Stimulated activated naive CD8-positive, alpha-beta T cell treated with anti-CD3 and anti-CD28 coated beads, Interleukin-15, amount 100 ng/mL, for 72 hours (primary cell): ENCODE data around the gene PDXK.

Experiments
- ATAC-seq: fragments of 150-1000 bp; cut with Tn5 transposase; 2 replicates; pipeline ENCODE4 v1.10.0; 2021; ENCODE audit warnings: mild to moderate bottlenecking, moderate library complexity
- DNase-seq, 2 donors: peaks; one replicate each; pipeline ENCODE4 v3.0.0; 2021 to 2022
- H3K27ac Mint-ChIP-seq, 2 donors: one replicate each; pipeline ENCODE4 v1.8.0; 2022; ENCODE audit warnings: mild to moderate bottlenecking in 2 of 2, mixed read lengths in 2 of 2, moderate library complexity in 2 of 2
- H3K27me3 Mint-ChIP-seq: one replicate; pipeline ENCODE4 v1.8.0; 2022; ENCODE audit warnings: mixed read lengths
- H3K4me1 Mint-ChIP-seq: one replicate; pipeline ENCODE4 v1.8.0; 2022; ENCODE audit warnings: mild to moderate bottlenecking, mixed read lengths
- H3K4me3 Mint-ChIP-seq, 2 donors: one replicate each; pipeline ENCODE4 v1.8.0; 2022; ENCODE audit warnings: mild to moderate bottlenecking in 2 of 2, mixed read lengths in 2 of 2, moderate library complexity in 1 of 2
- H3K9me3 Mint-ChIP-seq, 2 donors: one replicate each; pipeline ENCODE4 v1.8.0; 2022; ENCODE audit warnings: mixed read lengths in 2 of 2

PDXK gene

DNA sequence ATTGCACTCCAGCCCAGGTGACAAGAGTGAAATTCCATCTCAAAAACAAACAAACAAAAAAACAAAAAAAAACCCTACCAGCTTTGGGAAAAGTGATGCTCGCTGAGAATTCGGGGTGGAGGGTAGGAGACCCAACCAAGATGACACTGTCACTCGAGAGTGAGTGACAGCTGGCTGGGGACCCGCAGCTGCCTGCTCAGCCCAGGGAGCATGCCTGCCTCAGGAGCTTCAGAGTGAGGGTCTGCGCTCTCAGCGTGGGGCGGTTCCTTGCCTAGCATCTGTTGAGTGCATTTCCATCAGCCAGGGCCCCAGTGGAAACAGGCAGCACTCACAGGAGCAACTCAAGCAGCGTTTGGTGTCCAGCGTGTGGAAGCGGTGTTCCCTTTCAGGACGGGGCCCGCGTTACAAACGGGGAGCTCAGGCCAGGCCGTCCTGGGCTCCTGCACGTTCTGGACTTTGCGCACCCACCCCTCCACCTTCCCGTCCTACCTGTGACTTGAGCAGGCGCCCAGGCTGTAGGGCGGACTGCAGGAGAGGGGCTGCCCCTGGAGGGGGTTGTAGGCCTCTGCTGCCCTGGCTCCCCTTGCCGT lies 51.2 kb downstream of the PDXK start:
- H3K4me3 Mint-ChIP-seq = no peak overlapping the region
- no peak overlapping the region for H3K27ac Mint-ChIP-seq
- no peak for ATAC-seq
- peaks cover 0 to 10% of the 10 kb centered on the region in 2 donors for H3K9me3 Mint-ChIP-seq
- DNase-seq = no peak
- H3K4me1 Mint-ChIP-seq = peaks cover 31% of the 10 kb centered on the region
- H3K27me3 Mint-ChIP-seq = no peaks in the 10 kb centered on the region

DNA sequence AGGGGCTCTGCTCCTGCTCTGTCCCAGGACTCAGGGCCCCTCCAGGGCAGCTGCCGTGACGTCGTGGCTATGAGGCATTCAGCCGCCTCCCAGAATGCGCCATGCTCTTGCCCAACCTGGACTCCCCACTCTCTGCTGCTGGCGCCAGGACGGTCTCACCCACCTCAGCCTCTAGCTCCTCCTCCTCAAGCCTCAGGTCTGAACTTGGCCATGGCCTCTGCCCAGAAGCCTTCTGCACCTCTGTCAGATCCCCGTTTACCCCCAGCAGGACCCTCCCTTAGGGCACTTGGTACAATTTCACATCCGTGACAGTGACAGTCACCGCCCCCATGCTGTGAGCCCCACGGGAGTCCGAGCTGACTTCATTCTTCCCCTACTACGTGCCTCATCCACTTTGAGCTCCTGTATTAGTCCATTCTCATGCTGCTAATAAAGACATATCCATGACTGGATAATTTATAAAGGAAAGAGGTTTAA lies 52.3 kb downstream of the PDXK start:
- Mint-ChIP-seq H3K4me1 (peaks cover 39% of the 10 kb centered on the region), H3K27ac (no peak overlapping the region), H3K27me3 (no peaks in the 10 kb centered on the region), H3K4me3 (no peak overlapping the region), H3K9me3 (peaks cover 0 to 10% of the 10 kb centered on the region in 2 donors)
- no peak for DNase-seq
- no peak for ATAC-seq

DNA sequence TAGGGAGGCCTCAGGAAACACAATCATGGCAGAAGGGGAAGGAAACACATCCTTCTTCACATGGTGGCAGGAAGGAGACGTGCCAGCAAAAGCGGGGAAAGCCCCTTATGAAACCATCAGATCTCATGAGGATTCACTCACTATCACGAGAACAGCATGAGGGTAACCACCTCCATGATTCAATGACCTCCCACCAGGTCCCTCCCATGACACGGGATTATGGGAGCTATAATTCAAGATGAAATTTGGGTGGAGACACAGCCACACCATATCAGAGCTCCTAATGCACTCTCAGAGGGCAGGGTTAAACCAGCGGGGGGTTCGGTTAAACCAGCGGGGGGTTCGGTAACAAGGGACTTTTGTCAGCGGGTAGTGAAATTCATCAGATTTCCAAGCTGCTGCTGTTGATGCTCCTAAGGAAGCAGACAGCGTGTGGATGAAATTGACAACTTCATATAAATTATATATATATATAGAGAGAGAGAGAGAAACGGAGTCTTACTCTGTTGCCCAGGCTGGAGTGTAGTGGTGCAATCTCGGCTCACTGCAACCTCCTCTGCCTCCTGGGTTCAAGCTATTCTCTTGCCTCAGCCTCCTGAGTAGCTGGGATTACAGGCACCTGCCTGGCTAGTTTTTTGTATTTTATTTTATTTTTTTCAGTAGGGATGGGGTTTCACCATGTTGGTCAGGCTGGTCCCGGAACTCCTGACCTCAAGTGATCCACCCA lies 52.9 kb downstream of the PDXK start:
- ATAC-seq = no peak
- peaks cover 0 to 10% of the 10 kb centered on the region in 2 donors for H3K9me3 Mint-ChIP-seq
- H3K4me1 Mint-ChIP-seq = peaks cover 39% of the 10 kb centered on the region
- H3K27me3 Mint-ChIP-seq = no peaks in the 10 kb centered on the region
- no peak for DNase-seq
- H3K4me3 Mint-ChIP-seq = no peak overlapping the region
- no peak overlapping the region for H3K27ac Mint-ChIP-seq

DNA sequence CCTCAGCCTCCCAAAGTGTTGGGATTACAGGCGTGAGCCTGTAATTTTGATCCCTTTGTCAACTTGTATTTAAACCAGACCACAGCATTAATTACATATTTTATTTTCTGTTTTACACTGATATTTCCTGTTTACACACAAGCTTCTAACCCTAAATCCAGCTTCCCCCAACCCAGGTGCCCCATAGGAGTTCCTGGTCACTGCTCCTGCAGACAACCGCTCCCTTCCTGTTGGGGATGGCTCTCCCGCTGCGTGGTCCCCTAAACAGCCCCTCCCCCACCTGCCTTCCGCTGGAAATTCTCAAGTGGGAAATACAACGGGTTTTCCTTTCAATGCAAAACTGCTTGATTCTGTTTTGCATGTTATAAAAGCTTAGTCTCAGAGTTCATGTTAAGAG lies 53.5 kb downstream of the PDXK start:
- Mint-ChIP-seq H3K4me1 (peaks cover 41% of the 10 kb centered on the region), H3K9me3 (peaks cover 0 to 10% of the 10 kb centered on the region in 2 donors), H3K27ac (peak overlapping the region in 1 of 2 donors; percentile 50), H3K4me3 (no peak overlapping the region), H3K27me3 (no peaks in the 10 kb centered on the region)
- ATAC-seq (no peak), DNase-seq (no peak)

DNA sequence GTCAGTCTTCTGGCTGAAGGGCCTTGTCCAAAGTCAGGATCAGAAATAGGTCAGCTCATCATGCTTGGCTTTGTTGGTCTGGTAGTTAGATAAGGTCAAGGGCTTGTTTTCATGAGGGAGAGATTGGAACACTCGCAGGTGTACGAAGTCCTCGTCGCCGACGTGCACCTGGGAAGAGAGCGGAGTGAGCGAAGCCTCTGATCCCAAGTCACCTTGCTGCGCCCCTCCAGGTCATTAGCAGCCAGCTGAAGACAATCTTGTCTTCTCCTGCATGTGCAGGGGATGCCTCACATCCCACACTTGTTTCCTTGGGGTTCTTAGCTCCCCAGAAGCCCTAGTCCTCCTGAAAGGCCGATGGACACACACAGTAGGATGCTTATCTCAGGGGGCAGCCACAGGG lies 55.2 kb downstream of the PDXK start:
- Mint-ChIP-seq H3K4me3 (no peak overlapping the region), H3K27ac (peak overlapping the region in 1 of 2 donors; percentile 10), H3K9me3 (peaks cover 0 to 10% of the 10 kb centered on the region in 2 donors), H3K27me3 (no peaks in the 10 kb centered on the region), H3K4me1 (peaks cover 59% of the 10 kb centered on the region)
- DNase-seq (no peak), ATAC-seq (no peak)

DNA sequence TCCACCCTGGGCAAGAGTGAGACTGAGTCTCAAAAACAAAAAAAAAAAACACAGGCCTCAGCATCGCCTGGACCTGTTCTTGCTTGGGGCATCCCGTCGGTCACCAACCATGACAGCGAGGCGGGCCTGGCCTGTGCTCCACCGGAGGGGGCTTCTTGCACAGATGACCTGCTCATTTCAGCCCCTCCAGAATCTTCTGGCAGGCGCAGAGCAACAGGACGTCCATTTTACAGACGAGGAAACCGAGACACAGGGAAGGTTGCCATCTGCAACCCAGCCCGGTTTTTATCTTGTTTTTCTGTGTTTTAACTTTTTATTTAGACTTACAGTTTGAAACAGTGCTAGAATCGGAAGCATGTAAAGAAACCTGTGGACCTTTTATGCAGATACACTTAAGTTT lies 56.3 kb downstream of the PDXK start:
- Mint-ChIP-seq H3K27me3 (no peaks in the 10 kb centered on the region), H3K4me1 (peaks cover 67% of the 10 kb centered on the region), H3K27ac (peak overlapping the region in 1 of 2 donors; percentile 42), H3K4me3 (peak overlapping the region; percentile 88 to 91), H3K9me3 (peaks cover 0 to 10% of the 10 kb centered on the region in 2 donors)
- ATAC-seq = no peak
- DNase-seq = no peak

DNA sequence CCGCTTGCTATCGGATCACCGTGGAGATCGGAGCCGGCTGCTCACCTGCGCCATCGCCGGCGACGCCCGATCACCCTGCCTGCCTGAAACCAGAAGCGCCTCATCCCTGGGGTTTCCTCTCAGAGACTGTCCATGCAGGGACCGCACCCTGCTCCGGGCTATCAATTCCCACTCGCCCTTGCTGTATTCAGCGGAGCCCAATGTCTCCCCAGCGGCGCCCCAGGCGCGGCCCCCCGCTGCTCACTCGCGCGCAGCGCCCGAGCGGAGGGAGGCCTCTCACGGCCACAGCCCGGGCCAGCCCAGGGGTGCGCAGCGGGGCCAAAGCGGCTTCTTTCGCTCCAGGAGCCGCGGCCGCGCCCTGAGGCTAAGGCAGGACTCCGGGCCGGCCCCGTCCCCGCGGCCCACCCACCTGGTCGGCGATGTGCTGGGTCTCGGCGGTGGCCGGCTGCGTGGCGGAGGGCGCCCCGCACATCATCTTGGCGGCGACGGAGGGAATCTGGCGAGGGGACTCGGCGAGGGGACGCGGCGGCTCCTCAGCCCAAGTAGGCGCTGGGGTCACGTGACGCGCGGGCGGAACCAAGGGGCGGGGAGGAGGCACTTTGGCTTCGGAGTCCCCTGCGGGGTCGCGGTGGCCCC lies 57.0 kb downstream of the PDXK start, which contains the start of gene CSTB:
CSTB (minus strand) TSS at position 514 of the 636 bp plus-strand sequence; CDS start at position 475, 39 bp downstream.
- Mint-ChIP-seq H3K4me3 (peak within 1 kb of the TSS; percentile 88 to 91), H3K27ac (peak within 1 kb of the TSS; percentile 78 to 87), H3K27me3 (no peaks in the 10 kb centered on the region), H3K9me3 (peaks cover 0 to 10% of the 10 kb centered on the region in 2 donors), H3K4me1 (peaks cover 67% of the 10 kb centered on the region)
- ATAC-seq (peak; percentile 82), DNase-seq (peak; percentile 82 to 83)

DNA sequence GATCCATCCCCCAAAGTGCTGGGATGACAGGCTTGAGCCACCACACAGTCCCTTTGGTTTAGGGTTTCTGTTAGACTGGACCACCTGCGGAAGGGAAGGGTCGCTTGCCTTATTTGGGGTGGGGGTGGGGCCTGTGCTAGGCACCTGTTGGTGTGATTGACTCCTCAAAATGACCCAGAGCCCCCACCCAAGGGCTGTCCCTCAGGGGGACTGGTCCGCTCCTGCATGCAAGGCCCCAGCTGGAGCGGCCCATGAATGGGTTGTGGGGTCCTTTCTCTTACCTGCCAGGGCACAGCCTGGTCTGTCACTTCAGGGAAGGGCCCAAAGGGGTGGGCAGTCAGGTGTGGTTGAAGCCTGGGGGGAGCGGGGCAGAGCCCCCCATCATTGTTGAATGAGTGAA lies 59.0 kb downstream of the PDXK start:
- Mint-ChIP-seq H3K9me3 (no peaks in the 10 kb centered on the region), H3K27me3 (no peaks in the 10 kb centered on the region), H3K4me3 (peak overlapping the region in 1 of 2 donors; percentile 72), H3K27ac (no peak overlapping the region), H3K4me1 (peaks cover 72% of the 10 kb centered on the region)
- DNase-seq = no peak
- no peak for ATAC-seq

DNA sequence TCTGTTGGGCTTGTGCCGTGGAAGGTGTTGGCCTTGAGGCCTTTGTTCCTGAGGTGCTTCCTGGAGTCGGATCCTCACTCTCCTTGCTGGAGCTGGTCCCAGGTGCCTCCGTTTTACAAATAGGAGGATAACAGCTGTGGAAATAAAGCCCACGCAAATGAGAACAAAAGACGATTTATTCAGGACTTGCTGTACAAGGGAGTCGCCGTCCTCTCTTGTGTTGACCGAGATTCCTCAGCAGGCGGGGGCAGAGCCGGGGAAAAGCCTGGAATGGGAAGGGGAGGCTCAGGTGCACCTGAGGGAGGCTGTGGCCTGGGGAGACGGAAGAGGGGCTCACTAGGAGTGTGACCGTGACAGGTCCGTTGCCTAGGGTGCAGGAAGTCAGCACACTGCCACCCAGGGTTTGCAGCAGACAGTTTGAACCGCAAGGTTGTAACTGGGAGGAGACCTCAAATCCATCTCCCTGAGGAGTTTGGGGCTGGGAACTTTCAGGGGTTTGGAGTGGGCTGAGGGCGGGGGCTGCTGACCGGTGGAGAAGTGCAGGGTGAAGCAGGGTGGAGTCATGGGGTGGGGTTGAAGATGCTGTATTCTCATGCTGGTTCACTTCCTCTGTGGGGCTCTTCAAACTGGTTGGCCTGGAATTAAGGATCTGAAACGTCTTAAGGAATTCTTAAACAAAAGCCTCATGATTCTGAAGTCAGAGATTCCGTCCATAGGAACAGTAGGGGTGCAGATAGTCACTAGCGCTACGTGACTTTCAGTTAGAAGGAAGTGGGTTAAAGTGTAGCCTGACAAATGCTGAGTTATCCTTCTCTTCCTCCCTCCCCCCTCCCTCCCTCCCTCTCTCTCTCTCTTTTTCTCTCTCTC lies 59.8 kb downstream of the PDXK start:
- DNase-seq = no peak
- H3K27me3 Mint-ChIP-seq = no peaks in the 10 kb centered on the region
- peaks cover 72% of the 10 kb centered on the region for H3K4me1 Mint-ChIP-seq
- H3K4me3 Mint-ChIP-seq = peak overlapping the region; percentile 60 to 72
- peak overlapping the region; percentile 77 to 85 for H3K27ac Mint-ChIP-seq
- ATAC-seq = no peak
- no peaks in the 10 kb centered on the region for H3K9me3 Mint-ChIP-seq

DNA sequence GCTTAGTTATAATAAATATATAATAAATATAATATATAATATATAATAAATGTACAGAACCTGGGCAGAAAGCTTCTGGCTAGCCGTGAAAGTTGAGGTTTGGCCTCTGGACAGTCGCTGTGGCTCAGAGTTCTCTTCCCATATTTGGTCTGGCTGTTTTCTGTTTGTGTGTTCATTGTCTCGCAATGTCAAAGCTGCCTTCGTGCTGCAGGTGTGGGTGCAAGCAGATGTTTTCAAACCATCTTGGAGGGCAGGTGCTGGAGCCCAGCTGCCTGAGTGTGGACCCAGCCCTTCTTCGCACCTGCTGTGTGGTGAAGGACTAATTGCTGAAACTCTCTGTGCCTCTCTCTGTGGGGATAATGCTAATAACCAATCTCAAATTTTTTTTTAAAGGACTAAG lies 60.7 kb downstream of the PDXK start:
- ATAC-seq = no peak
- H3K4me1 Mint-ChIP-seq = peaks cover 66% of the 10 kb centered on the region
- H3K27me3 Mint-ChIP-seq = no peaks in the 10 kb centered on the region
- no peaks in the 10 kb centered on the region for H3K9me3 Mint-ChIP-seq
- H3K27ac Mint-ChIP-seq = no peak overlapping the region
- no peak overlapping the region for H3K4me3 Mint-ChIP-seq
- no peak for DNase-seq

DNA sequence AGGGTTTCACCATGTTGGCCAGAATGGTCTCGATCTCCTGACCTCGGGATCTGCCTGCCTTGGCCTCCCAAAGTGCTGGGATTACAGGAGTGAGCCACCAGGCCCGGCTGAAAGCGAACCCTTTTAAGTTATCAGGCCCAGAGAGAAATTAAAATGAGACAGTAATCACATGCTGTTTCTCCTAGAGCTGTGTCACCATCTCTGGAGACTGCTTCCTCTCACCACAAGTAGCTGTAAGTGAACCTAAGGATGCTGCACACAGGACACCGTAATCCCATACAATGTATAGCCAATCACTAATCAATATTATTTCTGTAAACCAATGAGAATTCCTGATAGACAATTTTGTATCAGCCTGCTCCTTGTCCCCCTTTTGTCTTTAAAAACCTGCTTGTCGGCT lies 62.9 kb downstream of the PDXK start:
- H3K4me3 Mint-ChIP-seq = peak overlapping the region in 1 of 2 donors; percentile 57
- H3K27me3 Mint-ChIP-seq = no peaks in the 10 kb centered on the region
- H3K9me3 Mint-ChIP-seq = no peaks in the 10 kb centered on the region
- peaks cover 54% of the 10 kb centered on the region for H3K4me1 Mint-ChIP-seq
- DNase-seq (no peak), ATAC-seq (no peak)
- H3K27ac Mint-ChIP-seq = peak overlapping the region in 1 of 2 donors; percentile 79

DNA sequence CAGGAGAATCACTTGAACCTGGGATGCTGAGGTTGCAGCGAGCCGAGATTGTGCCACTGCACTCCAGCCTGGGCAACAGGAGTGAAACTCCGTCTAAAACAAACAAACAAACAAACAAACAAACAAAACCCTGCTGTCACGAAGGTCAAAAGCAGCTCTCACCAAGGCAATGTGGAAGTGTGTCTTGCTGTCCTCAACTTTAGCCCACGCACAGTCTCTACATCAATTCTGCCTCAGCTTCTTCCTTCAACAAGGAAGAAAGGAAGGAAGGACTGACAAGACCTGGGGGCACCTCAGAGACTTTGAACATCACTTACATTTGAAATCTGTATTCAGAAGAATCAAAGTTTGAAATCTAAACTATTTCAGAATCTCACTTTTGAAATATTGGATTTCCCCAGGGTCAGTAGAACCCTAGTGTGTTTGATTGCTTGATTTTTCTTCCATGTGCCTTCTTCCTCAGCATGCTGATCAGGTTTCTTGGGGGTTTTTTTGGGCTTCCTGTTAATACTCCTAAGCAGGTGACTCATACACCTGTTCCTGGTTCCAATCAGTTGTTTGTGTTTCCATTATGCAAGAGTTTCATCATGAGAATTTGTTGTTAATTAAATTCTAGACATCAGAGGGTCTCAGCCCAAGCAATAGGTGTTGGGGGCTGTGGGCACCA lies 63.6 kb downstream of the PDXK start:
- Mint-ChIP-seq H3K4me3 (peak overlapping the region; percentile 14 to 57), H3K27me3 (no peaks in the 10 kb centered on the region), H3K9me3 (no peaks in the 10 kb centered on the region), H3K4me1 (peaks cover 50% of the 10 kb centered on the region), H3K27ac (peak overlapping the region; percentile 79 to 87)
- DNase-seq (no peak), ATAC-seq (peak; percentile 71)

DNA sequence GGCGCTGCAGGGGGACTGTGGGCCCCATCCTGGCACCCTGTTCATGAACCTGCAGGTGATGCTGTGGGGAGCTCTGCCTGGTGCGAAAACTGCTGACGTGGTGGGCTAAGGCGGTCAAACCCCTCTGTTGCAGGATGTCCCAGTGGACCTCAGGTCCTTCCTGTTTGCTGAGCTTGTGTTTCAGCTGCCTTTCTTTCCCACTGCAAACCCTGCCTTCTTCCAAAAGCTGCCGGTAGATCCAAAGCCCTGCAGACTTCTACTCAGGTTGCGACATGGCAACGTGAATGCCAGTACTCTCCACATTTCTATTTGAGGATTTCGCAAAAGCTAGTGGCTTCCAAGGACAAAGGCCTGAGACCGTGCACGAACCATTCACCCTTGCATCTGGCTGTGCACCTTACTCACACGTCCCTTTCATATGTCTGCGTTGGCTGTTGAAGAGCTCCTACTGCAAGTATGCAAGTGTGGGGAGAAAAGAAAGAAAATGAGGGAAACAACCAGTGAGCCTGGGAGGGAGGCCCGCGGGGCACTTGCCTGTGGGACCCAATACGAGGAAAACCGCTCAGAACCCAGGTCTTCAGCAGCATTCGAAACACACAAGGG lies 64.3 kb downstream of the PDXK start:
- peak overlapping the region; percentile 64 to 87 for H3K27ac Mint-ChIP-seq

DNA sequence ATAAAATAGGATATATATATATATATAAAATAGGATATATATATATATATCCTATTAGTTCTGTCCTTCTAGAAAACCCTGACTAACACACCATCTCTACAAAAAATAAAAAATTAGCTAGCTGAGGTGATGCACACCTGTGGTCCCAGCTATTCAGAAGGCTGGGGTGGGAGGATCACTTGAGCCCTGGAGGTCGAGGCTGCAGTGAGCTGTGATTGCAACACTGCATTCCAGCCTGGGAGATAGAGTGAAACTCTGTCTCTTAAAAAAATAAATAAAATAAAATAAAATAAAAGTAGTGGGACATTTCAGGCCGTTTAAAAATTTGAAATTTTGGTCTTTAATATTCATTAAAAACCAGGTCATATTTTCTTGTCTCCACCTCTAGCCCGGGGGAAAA lies 66.2 kb downstream of the PDXK start:
- ATAC-seq (no peak), DNase-seq (no peak)
- H3K9me3 Mint-ChIP-seq = no peaks in the 10 kb centered on the region
- no peaks in the 10 kb centered on the region for H3K27me3 Mint-ChIP-seq
- no peak overlapping the region for H3K4me3 Mint-ChIP-seq
- H3K4me1 Mint-ChIP-seq = peaks cover 27% of the 10 kb centered on the region
- no peak overlapping the region for H3K27ac Mint-ChIP-seq

More for the DNA sequence above, 64.3 kb downstream of the PDXK start:
- Mint-ChIP-seq H3K4me1 (peaks cover 44% of the 10 kb centered on the region), H3K27me3 (no peaks in the 10 kb centered on the region), H3K4me3 (peak overlapping the region; percentile 14 to 57), H3K9me3 (no peaks in the 10 kb centered on the region)
- ATAC-seq (peak; percentile 59), DNase-seq (peak in 1 of 2 donors; percentile 32)
